Activated CD4-positive, alpha-beta T cell treated with anti-CD3 and anti-CD28 coated beads for 48 hours (primary cell): ENCODE data around the gene BBS5.
"Not testable (repeated sequence)": the region's sequence is repeated elsewhere in the genome, so short reads cannot be mapped to it uniquely, and the experiment has no call there.

Source experiments
- DNase-seq: peaks from one replicate; pipeline ENCODE4 v3.0.0-alpha.2; 2020

The BBS5 gene

GRCh38 chr2:169479257-169480078 lies at the start of gene BBS5:
TSS of gene BBS5 (plus strand) at chr2:169479494. CDS start at chr2:169479554, 60 bp downstream.
- DNase-seq: peak; percentile 86

GRCh38 chr2:169431772-169432171 lies 47.5 kb upstream of the BBS5 start:
- DNase-seq: not testable (repeated sequence)

GRCh38 chr2:169434236-169434635 lies 45.1 kb upstream of the BBS5 start:
- DNase-seq: not testable (repeated sequence)

- no peak for DNase-seq
Observed at GRCh38 chr2:169438466-169439072, 40.7 kb upstream of the BBS5 start.

- no peak for DNase-seq
Observed at GRCh38 chr2:169439900-169440299, 39.4 kb upstream of the BBS5 start.

- no peak for DNase-seq
Observed at GRCh38 chr2:169446452-169446851, 32.8 kb upstream of the BBS5 start.

GRCh38 chr2:169448316-169448715 lies 31.0 kb upstream of the BBS5 start:
- DNase-seq: no peak

- no peak for DNase-seq
Observed at GRCh38 chr2:169448865-169449264, 30.4 kb upstream of the BBS5 start.

- DNase-seq: no peak
Observed at GRCh38 chr2:169452080-169452479, 27.2 kb upstream of the BBS5 start.

GRCh38 chr2:169453044-169453443 lies 26.2 kb upstream of the BBS5 start:
- not testable (repeated sequence) for DNase-seq

GRCh38 chr2:169461143-169461542 lies 18.2 kb upstream of the BBS5 start:
- DNase-seq: no peak

GRCh38 chr2:169462896-169463695 lies 16.2 kb upstream of the BBS5 start:
- DNase-seq: no peak

- DNase-seq: no peak
Observed at GRCh38 chr2:169464466-169464865, 14.8 kb upstream of the BBS5 start.

GRCh38 chr2:169464882-169465281 lies 14.4 kb upstream of the BBS5 start:
- no peak for DNase-seq

GRCh38 chr2:169468841-169469240 lies 10.5 kb upstream of the BBS5 start:
- no peak for DNase-seq

GRCh38 chr2:169469952-169470572 lies 9.2 kb upstream of the BBS5 start:
- DNase-seq: no peak

GRCh38 chr2:169472249-169472648 lies 7.0 kb upstream of the BBS5 start:
- no peak for DNase-seq

GRCh38 chr2:169476459-169476858 lies 2.8 kb upstream of the BBS5 start:
- no peak for DNase-seq

GRCh38 chr2:169478339-169478738 lies 955 bp upstream of the BBS5 start:
- DNase-seq: no peak

GRCh38 chr2:169478745-169479256 lies 493 bp upstream of the BBS5 start:
- DNase-seq: no peak

GRCh38 chr2:169480079-169480465 lies 778 bp downstream of the BBS5 start:
- DNase-seq: no peak

GRCh38 chr2:169485650-169486138 lies 6.4 kb downstream of the BBS5 start:
- no peak for DNase-seq

- no peak for DNase-seq
Observed at GRCh38 chr2:169486487-169486886, 7.2 kb downstream of the BBS5 start.
